Mucosa of descending colon (tissue), 3 donors: ENCODE data around the gene SLC2A4. TPM values are rescaled to one million over a fixed set of nuclear protein-coding genes. Genes with fewer than 3 reads are reported as not detected.

Experiments
- ATAC-seq: fragments of 200-7000 bp; cut with Tn5 transposase; one replicate; pipeline ENCODE4 v1.9.1; 2020; ENCODE audit warnings: mild to moderate bottlenecking, moderate library complexity
- DNase-seq, 3 donors: peaks; one replicate each; pipeline ENCODE4 v3.0.0-alpha.2; 2020
- H3K36me3 ChIP-seq: fragments of 200-600 bp; one replicate; pipeline ENCODE4 v1.8.0; 2021; ENCODE audit warnings: low read depth, mild to moderate bottlenecking
- H3K4me1 ChIP-seq: fragments of 200-600 bp; one replicate; pipeline ENCODE4 v1.8.0; 2021; ENCODE audit warnings: low read depth, mild to moderate bottlenecking
- H3K4me3 ChIP-seq: fragments of 200-600 bp; one replicate; pipeline ENCODE4 v1.8.0; 2021; ENCODE audit warnings: mild to moderate bottlenecking
- H3K9me3 ChIP-seq: fragments of 200-600 bp; one replicate; pipeline ENCODE4 v1.8.0; 2021; ENCODE audit warnings: mild to moderate bottlenecking
- intact Hi-C, 2 donors: fragments of 100-400 bp; cut with DNase I in 1 of 2; cut with micrococcal nuclease in 1 of 2; formaldehyde crosslinking; loops; one replicate each; pipeline versions ENCODE4 v1.11.0 to v1.11.1; 2022; cut with DNase I, micrococcal nuclease
- total RNA-seq, 3 donors: library from RNA; stranded (reverse); fragmentation: NEBNext Ultra II Directional in 2 of 3; extraction: Animal tissue kit (Norgen Biotek cat#: 25700) in 2 of 3; gene quantifications; one replicate each; pipeline versions ENCODE4 v1.2.1 to v1.2.4, GENCODE V29; 2021 to 2023
- TF ChIP-seq, protein P1 (sequence below): fragments of 200-600 bp; IDR thresholded peaks from one replicate; pipeline ENCODE4 v1.8.0; 2022; ENCODE audit warnings: antibody characterized with exemption, mild to moderate bottlenecking
- donor health status: DM: no; HTN: no; CAD: no; lungs with moderate emphysema.
- donor health status: DM: no; HTN: no; CAD: no.
- donor health status: DM: no; HTN: yes; CAD: no.

Gene SLC2A4
- total RNA-seq, 3 donors from 2014 or later, result 5.3 to 78.2 (median 6.1) TPM

- TF ChIP-seq, protein P1, sequence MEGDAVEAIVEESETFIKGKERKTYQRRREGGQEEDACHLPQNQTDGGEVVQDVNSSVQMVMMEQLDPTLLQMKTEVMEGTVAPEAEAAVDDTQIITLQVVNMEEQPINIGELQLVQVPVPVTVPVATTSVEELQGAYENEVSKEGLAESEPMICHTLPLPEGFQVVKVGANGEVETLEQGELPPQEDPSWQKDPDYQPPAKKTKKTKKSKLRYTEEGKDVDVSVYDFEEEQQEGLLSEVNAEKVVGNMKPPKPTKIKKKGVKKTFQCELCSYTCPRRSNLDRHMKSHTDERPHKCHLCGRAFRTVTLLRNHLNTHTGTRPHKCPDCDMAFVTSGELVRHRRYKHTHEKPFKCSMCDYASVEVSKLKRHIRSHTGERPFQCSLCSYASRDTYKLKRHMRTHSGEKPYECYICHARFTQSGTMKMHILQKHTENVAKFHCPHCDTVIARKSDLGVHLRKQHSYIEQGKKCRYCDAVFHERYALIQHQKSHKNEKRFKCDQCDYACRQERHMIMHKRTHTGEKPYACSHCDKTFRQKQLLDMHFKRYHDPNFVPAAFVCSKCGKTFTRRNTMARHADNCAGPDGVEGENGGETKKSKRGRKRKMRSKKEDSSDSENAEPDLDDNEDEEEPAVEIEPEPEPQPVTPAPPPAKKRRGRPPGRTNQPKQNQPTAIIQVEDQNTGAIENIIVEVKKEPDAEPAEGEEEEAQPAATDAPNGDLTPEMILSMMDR, result no peak
- Histone ChIP-seq H3K36me3 (no peaks in the 10 kb centered on the region), H3K9me3 (no peaks in the 10 kb centered on the region), H3K4me1 (peaks cover 23% of the 10 kb centered on the region), H3K4me3 (no peak within 1 kb of the TSS)
- intact Hi-C loops, result no loop called here
- DNase-seq (peak; percentile 95 to 97 (median 95)), ATAC-seq (peak; percentile 87)
These were observed 13.2 kb downstream of the SLC2A4 start, which contains the start of gene YBX2 for GRCh38 chr17:7294614-7295153. TSS of gene YBX2 (minus strand) at chr17:7294639. CDS start at chr17:7294500, 139 bp downstream.

GRCh38 chr17:7295230-7296180, 14.0 kb downstream of the SLC2A4 start:
- intact Hi-C loops, result no loop called here
- peaks cover 23% of the 10 kb centered on the region for H3K4me1 ChIP-seq
- peak; percentile 25 for ATAC-seq
- no peaks in the 10 kb centered on the region for H3K9me3 ChIP-seq
- TF ChIP-seq, protein P1, result no peak
- no peak overlapping the region for H3K4me3 ChIP-seq
- no peaks in the 10 kb centered on the region for H3K36me3 ChIP-seq
- DNase-seq, result peak in 2 of 3 donors; percentile 52 to 56

DNA sequence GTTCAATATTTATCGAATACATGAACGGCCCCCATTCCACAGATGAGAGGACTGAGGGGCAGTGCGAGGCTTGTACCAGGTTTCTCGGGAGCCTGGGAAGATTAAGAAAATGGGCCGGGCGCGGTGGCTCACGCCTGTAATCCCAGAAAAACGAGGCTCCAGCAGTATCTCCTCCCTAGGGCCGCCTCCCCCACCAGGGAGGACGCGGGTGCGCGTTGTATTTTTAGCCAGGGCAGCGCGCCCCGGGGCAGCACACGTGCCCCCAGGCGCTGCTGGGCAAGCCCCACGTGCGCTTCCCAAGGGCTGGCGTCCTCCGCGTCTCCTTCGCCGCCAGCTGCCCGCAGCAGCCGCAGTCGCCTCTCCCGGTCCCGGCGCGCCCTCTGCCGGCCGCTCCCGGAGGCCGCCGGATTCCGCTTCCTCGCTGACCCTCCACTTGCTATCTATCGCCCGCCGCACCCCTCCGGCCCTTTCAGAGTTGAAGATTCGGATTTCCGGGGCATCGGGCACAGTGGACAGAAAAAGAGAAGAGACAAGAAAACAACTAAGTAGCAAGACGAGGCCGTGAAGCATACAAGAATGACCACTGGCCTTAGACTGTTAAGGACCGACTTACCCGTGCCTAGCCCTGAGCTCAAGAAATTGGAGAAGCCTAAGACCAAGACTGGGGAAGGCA, 14.8 kb downstream of the SLC2A4 start:
- ATAC-seq (peak; percentile 52), DNase-seq (peak; percentile 85 to 91 (median 86))
- H3K36me3 ChIP-seq, result no peaks in the 10 kb centered on the region
- H3K4me3 ChIP-seq, result no peak overlapping the region
- intact Hi-C loops, result no loop called here
- no peaks in the 10 kb centered on the region for H3K9me3 ChIP-seq
- peaks cover 20% of the 10 kb centered on the region for H3K4me1 ChIP-seq
- TF ChIP-seq, protein P1, result peak; percentile 92

DNA sequence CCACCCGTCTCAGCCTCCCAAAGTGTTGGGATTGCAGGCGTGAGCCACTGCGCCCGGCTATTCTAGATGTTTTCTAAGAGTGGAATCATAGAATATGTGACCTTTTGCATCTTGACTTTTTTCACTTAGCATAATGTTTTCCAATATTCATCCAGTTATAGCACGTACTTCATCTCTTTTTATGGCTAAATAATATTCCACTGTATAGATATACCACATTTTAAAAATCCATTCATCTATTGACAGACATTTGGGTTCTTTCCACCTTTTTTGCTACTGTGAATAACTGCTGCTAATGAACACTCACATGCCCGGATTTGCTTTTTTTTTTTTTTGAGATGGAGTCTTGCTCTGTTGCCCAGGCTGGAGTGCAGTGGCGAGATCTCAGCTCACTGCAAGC, 22.7 kb downstream of the SLC2A4 start:
- Histone ChIP-seq H3K36me3 (peaks cover 6% of the 10 kb centered on the region), H3K9me3 (no peaks in the 10 kb centered on the region), H3K4me3 (no peak overlapping the region), H3K4me1 (peaks cover 3% of the 10 kb centered on the region)
- no peak for ATAC-seq
- no peak for DNase-seq
- intact Hi-C loops, result no loop called here
- TF ChIP-seq, protein P1, result no peak

DNA sequence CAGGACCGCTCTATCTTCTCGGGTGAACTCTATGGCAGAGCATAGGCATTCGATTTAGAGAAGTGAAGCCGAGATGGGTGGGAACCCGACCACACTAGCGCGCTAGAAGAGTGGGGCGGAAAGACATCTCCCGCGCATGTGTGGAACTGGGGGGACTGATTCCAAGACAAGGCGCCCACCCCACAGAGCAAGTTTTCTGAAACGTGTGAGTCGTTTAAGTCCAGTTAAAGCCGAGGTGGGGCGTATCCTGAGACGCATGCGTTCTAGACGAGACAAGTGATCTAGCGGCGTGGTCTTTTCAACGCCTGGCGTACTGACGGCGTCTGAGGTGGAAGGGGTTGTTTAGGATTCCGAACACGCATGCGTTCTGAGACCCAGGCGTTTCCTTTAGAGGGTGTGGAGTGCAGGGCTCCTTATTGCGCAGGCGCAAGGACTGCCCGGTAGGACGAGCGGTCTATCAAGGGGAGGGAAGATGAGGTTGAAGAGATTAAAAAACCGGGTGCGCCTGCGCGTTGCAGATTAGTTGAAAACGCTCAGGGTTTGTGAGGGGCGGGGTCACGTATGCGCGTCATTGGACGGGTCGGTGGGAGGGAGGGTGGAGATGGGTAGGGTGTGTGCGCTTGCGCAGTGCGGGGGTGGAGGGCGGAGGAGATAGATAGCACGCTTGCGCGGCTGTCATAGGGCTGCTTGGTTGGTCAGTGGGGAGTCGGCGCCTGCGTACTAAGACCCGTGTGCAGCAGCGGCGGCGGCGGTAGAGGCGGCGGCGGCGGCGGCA, 25.6 kb downstream of the SLC2A4 start, which contains the start of gene EIF5A:
Gene EIF5A (plus strand): TSS at position 718 of the 775 bp plus-strand sequence. CDS start 2,008 bp downstream, outside the sequence.
- TF ChIP-seq, protein P1, result no peak
- Histone ChIP-seq H3K36me3 (peaks cover 11% of the 10 kb centered on the region), H3K4me1 (peaks cover 17% of the 10 kb centered on the region), H3K4me3 (peak within 1 kb of the TSS; percentile 86), H3K9me3 (no peaks in the 10 kb centered on the region)
- intact Hi-C loops, result no loop called here
- peak; percentile 99 to 100 (median 100) for DNase-seq
- ATAC-seq, result peak; percentile 88
